NCI-H345 treated with DMSO at 0.1 percent for 48 hours (cell line): ENCODE measurements around the gene RRBP1.
"Not testable (repeated sequence)": the region's sequence is repeated elsewhere in the genome, so short reads cannot be mapped to it uniquely, and the experiment has no call there.

Source experiments
- DNase-seq: peaks from one replicate; lab custom pipeline; 2025; ENCODE audit not compliant: unreplicated experiment; lab: John Stamatoyannopoulos, UW

Gene RRBP1

GRCh38 chr20:17663040-17663399 lies 19.0 kb downstream of the RRBP1 start:
- DNase-seq: no peak

GRCh38 chr20:17662333-17663039 lies 19.6 kb downstream of the RRBP1 start:
- no peak for DNase-seq

- no peak for DNase-seq
Measured at GRCh38 chr20:17661121-17661744, 20.8 kb downstream of the RRBP1 start.

- DNase-seq: no peak
Measured at GRCh38 chr20:17660667-17661066, 21.4 kb downstream of the RRBP1 start.

- no peak for DNase-seq
Measured at GRCh38 chr20:17659801-17660200, 22.2 kb downstream of the RRBP1 start.

- DNase-seq: not testable (repeated sequence)
Measured at GRCh38 chr20:17659344-17659743, 22.7 kb downstream of the RRBP1 start.

GRCh38 chr20:17658648-17658993 lies 23.4 kb downstream of the RRBP1 start:
- DNase-seq: no peak

GRCh38 chr20:17657898-17658647 lies 24.0 kb downstream of the RRBP1 start:
- no peak for DNase-seq

- no peak for DNase-seq
Measured at GRCh38 chr20:17657079-17657825, 24.8 kb downstream of the RRBP1 start.

GRCh38 chr20:17655865-17656479 lies 26.1 kb downstream of the RRBP1 start:
- DNase-seq: no peak

- DNase-seq: no peak
Measured at GRCh38 chr20:17655286-17655651, 26.8 kb downstream of the RRBP1 start.

GRCh38 chr20:17654649-17655285 lies 27.3 kb downstream of the RRBP1 start:
- no peak for DNase-seq

- DNase-seq: no peak
Measured at GRCh38 chr20:17653835-17654648, 28.0 kb downstream of the RRBP1 start.

GRCh38 chr20:17652411-17652810 lies 29.6 kb downstream of the RRBP1 start:
- no peak for DNase-seq

GRCh38 chr20:17651760-17652388 lies 30.2 kb downstream of the RRBP1 start:
- DNase-seq: no peak

GRCh38 chr20:17651129-17651759 lies 30.8 kb downstream of the RRBP1 start:
- no peak for DNase-seq

GRCh38 chr20:17650301-17651128 lies 31.5 kb downstream of the RRBP1 start:
- DNase-seq: no peak
